ENCODE results near the gene OR51F1.

The OR51F1 gene

DNA sequence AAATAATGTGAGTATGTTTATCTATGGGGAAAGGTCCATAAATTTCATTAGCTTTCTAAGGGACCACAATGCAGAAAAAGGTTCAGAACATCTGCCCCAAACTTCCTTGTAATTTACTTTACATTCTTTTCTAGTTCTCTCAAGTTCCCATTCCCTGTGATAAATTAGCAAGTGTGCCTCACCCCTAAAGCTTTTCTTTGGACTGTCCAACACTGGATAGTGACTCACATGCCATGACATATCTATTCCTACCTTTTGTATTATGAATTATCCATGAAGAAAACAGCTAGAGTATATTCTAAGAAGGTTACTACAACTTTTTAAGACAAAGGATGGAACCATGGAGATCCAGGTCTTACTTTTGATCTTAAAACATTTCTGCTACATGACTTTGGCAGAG is 1.6 kb downstream of the OR51F1 start:
- no peak overlapping the region for H2BK15ac ChIP-seq (ENCODE audit: low read length)
- no peak overlapping the region for H2AK5ac ChIP-seq (ENCODE audit: low read depth, low read length)
- H3K4me3 ChIP-seq (ENCODE audit: low read length in 2 of 2): no peak overlapping the region
- no peaks in the 10 kb centered on the region for H3K9me3 ChIP-seq (replicated peaks in 1 of 2; ENCODE audit: control insufficient read depth in 2 of 2, insufficient read depth in 1 of 2, low read depth in 1 of 2, low read length in 2 of 2)
- H3K9ac ChIP-seq (ENCODE audit: low read depth, low read length, poor library complexity): no peak overlapping the region
- no peaks in the 10 kb centered on the region for H3K79me1 ChIP-seq (ENCODE audit: low read depth, low read length)
- no peak for DNase-seq (ENCODE audit: low spot score)
- no peak overlapping the region for H3K27ac ChIP-seq (replicated peaks; ENCODE audit: low read length)
- H4K8ac ChIP-seq (ENCODE audit: low read depth, low read length): no peak overlapping the region
- no peak overlapping the region for H3K4me2 ChIP-seq (ENCODE audit: insufficient read depth, low read length, poor library complexity, severe bottlenecking)
- no peak overlapping the region for H4K91ac ChIP-seq (ENCODE audit: low read depth, low read length, poor library complexity)
- no peak overlapping the region for H2BK120ac ChIP-seq (ENCODE audit: low read depth, low read length)
- no peak overlapping the region for H2BK5ac ChIP-seq (ENCODE audit: low read length)
- H3K14ac ChIP-seq (ENCODE audit: low read length): no peak overlapping the region
- H3K27me3 ChIP-seq (ENCODE audit: control insufficient read depth in 3 of 3, insufficient read depth in 3 of 3, low read depth in 1 of 3, low read length in 3 of 3): no peaks in the 10 kb centered on the region
- H3K4ac ChIP-seq (ENCODE audit: low read length): no peak overlapping the region
- H3K18ac ChIP-seq (ENCODE audit: low read length): no peak overlapping the region
- no peak overlapping the region for H2BK12ac ChIP-seq (ENCODE audit: low read length)
- no peaks in the 10 kb centered on the region for H3K36me3 ChIP-seq (replicated peaks in 1 of 2; ENCODE audit: control insufficient read depth in 2 of 2, insufficient read depth in 2 of 2, low read length in 2 of 2)
- H3K23ac ChIP-seq (ENCODE audit: low read depth, low read length, poor library complexity): no peak overlapping the region
- H3K4me1 ChIP-seq (ENCODE audit: control insufficient read depth in 2 of 2, insufficient read depth in 1 of 2, low read depth in 1 of 2, low read length in 2 of 2): no peaks in the 10 kb centered on the region
- no peak overlapping the region for H2AFZ ChIP-seq (ENCODE audit: low read length)

GRCh38 chr11:4766420-4767043 is 3.2 kb downstream of the OR51F1 start:
- Histone ChIP-seq H3K4me2 (ENCODE audit: insufficient read depth, low read length, poor library complexity, severe bottlenecking) (no peak overlapping the region), H2BK5ac (ENCODE audit: low read length) (no peak overlapping the region), H3K27me3 (ENCODE audit: control insufficient read depth in 3 of 3, insufficient read depth in 3 of 3, low read depth in 1 of 3, low read length in 3 of 3) (no peaks in the 10 kb centered on the region), H3K79me1 (ENCODE audit: low read depth, low read length) (no peaks in the 10 kb centered on the region), H3K18ac (ENCODE audit: low read length) (no peak overlapping the region), H3K23ac (ENCODE audit: low read depth, low read length, poor library complexity) (no peak overlapping the region), H4K8ac (ENCODE audit: low read depth, low read length) (no peak overlapping the region), H3K27ac (replicated peaks; ENCODE audit: low read length) (no peak overlapping the region), H3K4me3 (ENCODE audit: low read length in 2 of 2) (no peak overlapping the region), H3K36me3 (replicated peaks in 1 of 2; ENCODE audit: control insufficient read depth in 2 of 2, insufficient read depth in 2 of 2, low read length in 2 of 2) (no peaks in the 10 kb centered on the region), H3K4me1 (ENCODE audit: control insufficient read depth in 2 of 2, insufficient read depth in 1 of 2, low read depth in 1 of 2, low read length in 2 of 2) (no peaks in the 10 kb centered on the region), H2BK120ac (ENCODE audit: low read depth, low read length) (no peak overlapping the region), H2BK12ac (ENCODE audit: low read length) (no peak overlapping the region), H3K9ac (ENCODE audit: low read depth, low read length, poor library complexity) (no peak overlapping the region), H2AFZ (ENCODE audit: low read length) (no peak overlapping the region), H4K91ac (ENCODE audit: low read depth, low read length, poor library complexity) (no peak overlapping the region), H3K9me3 (replicated peaks in 1 of 2; ENCODE audit: control insufficient read depth in 2 of 2, insufficient read depth in 1 of 2, low read depth in 1 of 2, low read length in 2 of 2) (no peaks in the 10 kb centered on the region), H2BK15ac (ENCODE audit: low read length) (no peak overlapping the region), H2AK5ac (ENCODE audit: low read depth, low read length) (no peak overlapping the region), H3K14ac (ENCODE audit: low read length) (no peak overlapping the region), H3K4ac (ENCODE audit: low read length) (no peak overlapping the region)
- no peak for DNase-seq (ENCODE audit: low spot score)
- no CpG with 5 or more reads among the region's 6 CpGs for WGBS, 2 donors (ENCODE audit: extremely low coverage in 2 of 2, insufficient read length in 2 of 2, insufficient replicate concordance in 1 of 2)

- Histone ChIP-seq H3K4me1 (ENCODE audit: control insufficient read depth in 2 of 2, insufficient read depth in 1 of 2, low read depth in 1 of 2, low read length in 2 of 2) (no peaks in the 10 kb centered on the region), H3K36me3 (replicated peaks in 1 of 2; ENCODE audit: control insufficient read depth in 2 of 2, insufficient read depth in 2 of 2, low read length in 2 of 2) (no peaks in the 10 kb centered on the region), H3K14ac (ENCODE audit: low read length) (no peak overlapping the region), H3K9ac (ENCODE audit: low read depth, low read length, poor library complexity) (no peak overlapping the region), H3K4me2 (ENCODE audit: insufficient read depth, low read length, poor library complexity, severe bottlenecking) (no peak overlapping the region), H3K4me3 (ENCODE audit: low read length in 2 of 2) (no peak overlapping the region), H4K91ac (ENCODE audit: low read depth, low read length, poor library complexity) (no peak overlapping the region), H3K27ac (replicated peaks; ENCODE audit: low read length) (no peak overlapping the region), H2BK15ac (ENCODE audit: low read length) (no peak overlapping the region), H2AFZ (ENCODE audit: low read length) (no peak overlapping the region), H3K9me3 (replicated peaks in 1 of 2; ENCODE audit: control insufficient read depth in 2 of 2, insufficient read depth in 1 of 2, low read depth in 1 of 2, low read length in 2 of 2) (no peaks in the 10 kb centered on the region), H3K27me3 (ENCODE audit: control insufficient read depth in 3 of 3, insufficient read depth in 3 of 3, low read depth in 1 of 3, low read length in 3 of 3) (no peaks in the 10 kb centered on the region), H3K23ac (ENCODE audit: low read depth, low read length, poor library complexity) (no peak overlapping the region), H2BK12ac (ENCODE audit: low read length) (no peak overlapping the region), H3K79me1 (ENCODE audit: low read depth, low read length) (no peaks in the 10 kb centered on the region), H4K8ac (ENCODE audit: low read depth, low read length) (no peak overlapping the region), H2BK120ac (ENCODE audit: low read depth, low read length) (no peak overlapping the region), H3K18ac (ENCODE audit: low read length) (no peak overlapping the region), H2AK5ac (ENCODE audit: low read depth, low read length) (no peak overlapping the region), H3K4ac (ENCODE audit: low read length) (no peak overlapping the region), H2BK5ac (ENCODE audit: low read length) (no peak overlapping the region)
- DNase-seq (ENCODE audit: low spot score): no peak
- WGBS, 2 donors (ENCODE audit: extremely low coverage in 2 of 2, insufficient read length in 2 of 2, insufficient replicate concordance in 1 of 2): no CpG with 5 or more reads among the region's 2 CpGs
Measured at GRCh38 chr11:4763096-4763495, 6.6 kb downstream of the OR51F1 start.

- Histone ChIP-seq H3K9ac (ENCODE audit: low read depth, low read length, poor library complexity) (no peak overlapping the region), H2BK5ac (ENCODE audit: low read length) (no peak overlapping the region), H3K79me1 (ENCODE audit: low read depth, low read length) (no peaks in the 10 kb centered on the region), H3K4me1 (ENCODE audit: control insufficient read depth in 2 of 2, insufficient read depth in 1 of 2, low read depth in 1 of 2, low read length in 2 of 2) (no peaks in the 10 kb centered on the region), H2BK15ac (ENCODE audit: low read length) (no peak overlapping the region), H3K18ac (ENCODE audit: low read length) (no peak overlapping the region), H3K27ac (replicated peaks; ENCODE audit: low read length) (no peak overlapping the region), H3K14ac (ENCODE audit: low read length) (no peak overlapping the region), H3K9me3 (replicated peaks in 1 of 2; ENCODE audit: control insufficient read depth in 2 of 2, insufficient read depth in 1 of 2, low read depth in 1 of 2, low read length in 2 of 2) (no peaks in the 10 kb centered on the region), H3K27me3 (ENCODE audit: control insufficient read depth in 3 of 3, insufficient read depth in 3 of 3, low read depth in 1 of 3, low read length in 3 of 3) (no peaks in the 10 kb centered on the region), H4K91ac (ENCODE audit: low read depth, low read length, poor library complexity) (no peak overlapping the region), H2BK12ac (ENCODE audit: low read length) (no peak overlapping the region), H3K4me3 (ENCODE audit: low read length in 2 of 2) (no peak overlapping the region), H3K4ac (ENCODE audit: low read length) (no peak overlapping the region), H2BK120ac (ENCODE audit: low read depth, low read length) (no peak overlapping the region), H3K23ac (ENCODE audit: low read depth, low read length, poor library complexity) (no peak overlapping the region), H3K36me3 (replicated peaks in 1 of 2; ENCODE audit: control insufficient read depth in 2 of 2, insufficient read depth in 2 of 2, low read length in 2 of 2) (no peaks in the 10 kb centered on the region), H2AK5ac (ENCODE audit: low read depth, low read length) (no peak overlapping the region), H4K8ac (ENCODE audit: low read depth, low read length) (no peak overlapping the region), H2AFZ (ENCODE audit: low read length) (no peak overlapping the region), H3K4me2 (ENCODE audit: insufficient read depth, low read length, poor library complexity, severe bottlenecking) (no peak overlapping the region)
- DNase-seq (ENCODE audit: low spot score): no peak
- no CpG with 5 or more reads among the region's 1 CpG for WGBS, 2 donors (ENCODE audit: extremely low coverage in 2 of 2, insufficient read length in 2 of 2, insufficient replicate concordance in 1 of 2)
Measured at GRCh38 chr11:4751201-4751600, 18.5 kb downstream of the OR51F1 start.
